WTC11 (cell line): ENCODE results near the gene HOXA7. TPM values are rescaled to one million over a fixed set of nuclear protein-coding genes. Genes with fewer than 3 reads are reported as not detected.
A peak's percentile ranks its signal among the peaks of the same experiment; 100 is the strongest.

Experiments used
- ATAC-seq: fragments of 200-7000 bp; cut with Tn5 transposase; 2 replicates; pipeline ENCODE4 v1.10.0; 2021; ENCODE audit warnings: mild to moderate bottlenecking, moderate library complexity
- CTCF ChIA-PET: fragments of 300-600 bp; sonication (Branson Sonifier 250); formaldehyde crosslinking; loops from one replicate; lab custom pipeline; 2021; ENCODE audit warnings: antibody characterized with exemption; lab: Charles Lee
- POLR2A ChIA-PET: fragments of 350-600 bp; sonication (Branson Sonifier 250); formaldehyde crosslinking; loops from one replicate; lab custom pipeline; 2021; ENCODE audit warnings: antibody characterized with exemption; lab: Charles Lee
- DNase-seq: peaks from one replicate; pipeline ENCODE4 v3.0.0; 2021; ENCODE audit warnings: low spot score
- H3K27ac Mint-ChIP-seq: 2 replicates; pipeline ENCODE4 v1.8.0; 2021; ENCODE audit warnings: mixed read lengths
- H3K27me3 Mint-ChIP-seq: 2 replicates; pipeline ENCODE4 v1.8.0; 2021; ENCODE audit warnings: low read depth, mild to moderate bottlenecking, moderate library complexity, mixed read lengths
- H3K36me3 Mint-ChIP-seq: 2 replicates; pipeline ENCODE4 v1.8.0; 2021; ENCODE audit warnings: mixed read lengths
- H3K4me1 Mint-ChIP-seq: 2 replicates; pipeline ENCODE4 v1.8.0; 2022; ENCODE audit warnings: mixed read lengths
- H3K4me3 Mint-ChIP-seq: 2 replicates; pipeline ENCODE4 v1.8.0; 2021; ENCODE audit warnings: mild to moderate bottlenecking, moderate library complexity, mixed read lengths
- H3K9me3 Mint-ChIP-seq: 2 replicates; pipeline ENCODE4 v1.8.0; 2021; ENCODE audit warnings: mixed read lengths
- ARID4B ChIP-seq: sonication (generic); formaldehyde crosslinking; IDR thresholded peaks from 2 replicates; pipeline ENCODE4 v1.8.0; 2023; ENCODE audit warnings: missing genetic modification reagents, mild to moderate bottlenecking, borderline replicate concordance
- CREM ChIP-seq: sonication (generic); formaldehyde crosslinking; IDR thresholded peaks from 2 replicates; pipeline ENCODE4 v1.8.1; 2022; ENCODE audit warnings: mild to moderate bottlenecking, missing genetic modification reagents, moderate library complexity
- FOXJ3 ChIP-seq: sonication (generic); formaldehyde crosslinking; IDR thresholded peaks from 2 replicates; pipeline ENCODE4 v1.9.0; 2021; ENCODE audit warnings: missing genetic modification reagents, mild to moderate bottlenecking, borderline replicate concordance
- GABPB1 ChIP-seq: sonication (generic); formaldehyde crosslinking; IDR thresholded peaks from 2 replicates; pipeline ENCODE4 v1.8.1; 2023; ENCODE audit warnings: mild to moderate bottlenecking, missing genetic modification reagents
- HMGA2 ChIP-seq: fragments of 250-450 bp; sonication (Bioruptor Pico); IDR thresholded peaks from 2 replicates; pipeline ENCODE4 v1.4.0; 2021; ENCODE audit warnings: mild to moderate bottlenecking, moderate library complexity
- JAZF1 ChIP-seq: fragments of 250-450 bp; sonication (Bioruptor Pico); IDR thresholded peaks from 2 replicates; pipeline ENCODE4 v1.9.0; 2021; ENCODE audit warnings: moderate library complexity, mild to moderate bottlenecking, inconsistent platforms
- NFE2L1 ChIP-seq: sonication (generic); formaldehyde crosslinking; IDR thresholded peaks from 2 replicates; pipeline ENCODE4 v1.8.1; 2023; ENCODE audit warnings: missing genetic modification reagents
- NR1H2 ChIP-seq: sonication (generic); formaldehyde crosslinking; IDR thresholded peaks from 2 replicates; pipeline ENCODE4 v1.9.0; 2021; ENCODE audit warnings: mild to moderate bottlenecking, moderate library complexity, missing genetic modification reagents
- PRDM15 ChIP-seq: sonication (generic); formaldehyde crosslinking; IDR thresholded peaks from 2 replicates; pipeline ENCODE4 v1.8.0; 2022; ENCODE audit warnings: missing genetic modification reagents
- PREB ChIP-seq: sonication (generic); formaldehyde crosslinking; IDR thresholded peaks from 2 replicates; pipeline ENCODE4 v1.8.1; 2022; ENCODE audit warnings: mild to moderate bottlenecking, missing genetic modification reagents, moderate library complexity, borderline replicate concordance
- SMAD3 ChIP-seq: sonication (generic); formaldehyde crosslinking; IDR thresholded peaks from 2 replicates; pipeline ENCODE4 v1.8.0; 2022; ENCODE audit warnings: missing genetic modification reagents, mild to moderate bottlenecking, borderline replicate concordance
- TEAD1 ChIP-seq: sonication (generic); formaldehyde crosslinking; IDR thresholded peaks from 2 replicates; pipeline ENCODE4 v1.8.0; 2022; ENCODE audit warnings: mild to moderate bottlenecking, missing genetic modification reagents
- ZBTB21 ChIP-seq: sonication (generic); formaldehyde crosslinking; IDR thresholded peaks from 2 replicates; pipeline ENCODE4 v1.8.1; 2023; ENCODE audit warnings: mild to moderate bottlenecking, missing genetic modification reagents, borderline replicate concordance
- ZNF416 ChIP-seq: fragments of 250-450 bp; sonication (Bioruptor Pico); IDR thresholded peaks from 2 replicates; pipeline ENCODE4 v1.9.0; 2021; ENCODE audit warnings: mild to moderate bottlenecking, inconsistent platforms
- ZSCAN18 ChIP-seq: fragments of 250-450 bp; sonication (Bioruptor Pico); IDR thresholded peaks from 2 replicates; pipeline ENCODE4 v2.1.2; 2022; ENCODE audit warnings: mild to moderate bottlenecking, moderate library complexity
- total RNA-seq: library from RNA; stranded (reverse); gene quantifications from 3 replicates; pipeline ENCODE4 v1.2.3, GENCODE V29; 2021

Gene HOXA7
- total RNA-seq, 1 experiment from 2014 or later: not detected

GRCh38 chr7:27189997-27190748, 33.7 kb upstream of the HOXA7 start (continued):
- no peak for TF ChIP-seq FOXJ3 (CRISPR knock-in tag)
- TF ChIP-seq ZSCAN18: no peak
- no peak for TF ChIP-seq GABPB1 (CRISPR knock-in tag)
- no peak for TF ChIP-seq TEAD1 (CRISPR knock-in tag)
- no peak for TF ChIP-seq JAZF1 (CRISPR knock-in tag)
- no peak for TF ChIP-seq ZNF416 (CRISPR knock-in tag)

GRCh38 chr7:27189295-27189996, 33.0 kb upstream of the HOXA7 start:
- ChIA-PET CTCF (interaction anchor here (1.2 to 5.5 kb wide), 2 partner anchors 10 to 15 kb away, joined by 3 to 34 read pairs; partner anchors contain the start of gene HOXA10), POLR2A (no interaction called here)
- H3K27me3 Mint-ChIP-seq: peaks cover 100% of the 10 kb centered on the region
- TF ChIP-seq HMGA2 (CRISPR knock-in tag) (no peak), NR1H2 (CRISPR knock-in tag) (no peak), SMAD3 (no peak)
- H3K27ac Mint-ChIP-seq: no peak overlapping the region
- H3K9me3 Mint-ChIP-seq: no peaks in the 10 kb centered on the region
- DNase-seq: no peak
- ATAC-seq: no peak; the same call in 1 of the 2 replicates
- 0 out of 2 replicates have a peak, but pooled peaks cover 3% of the 10 kb centered on the region for H3K36me3 Mint-ChIP-seq
- 0 out of 2 replicates have a peak overlapping the region, but pooled peaks have one; percentile 31 for H3K4me3 Mint-ChIP-seq
- peaks cover 50% of the 10 kb centered on the region for H3K4me1 Mint-ChIP-seq

GRCh38 chr7:27188386-27189294, 32.2 kb upstream of the HOXA7 start:
- ChIA-PET CTCF (interaction anchor here (5.5 kb wide), 1 partner anchor 9 kb away, joined by 34 read pairs; no protein-coding TSS in a partner anchor), POLR2A (interaction anchor here (1.1 kb wide), 1 partner anchor 11 kb away, joined by 3 read pairs; the partner anchor contains the start of gene HOXA13)
- peaks cover 100% of the 10 kb centered on the region for H3K27me3 Mint-ChIP-seq
- no peak overlapping the region for H3K27ac Mint-ChIP-seq
- H3K9me3 Mint-ChIP-seq: no peaks in the 10 kb centered on the region
- ATAC-seq (peak; percentile 5), DNase-seq (peak; percentile 49)
- H3K4me3 Mint-ChIP-seq: peak overlapping the region; percentile 66
- 0 out of 2 replicates have a peak, but pooled peaks cover 3% of the 10 kb centered on the region for H3K36me3 Mint-ChIP-seq
- peaks cover 51% of the 10 kb centered on the region for H3K4me1 Mint-ChIP-seq
- TF ChIP-seq NR1H2 (CRISPR knock-in tag) (no peak), ZBTB21 (CRISPR knock-in tag) (no peak), PRDM15 (CRISPR knock-in tag) (peak; percentile 59), NFE2L1 (CRISPR knock-in tag) (no peak), ARID4B (CRISPR knock-in tag) (no peak), PREB (CRISPR knock-in tag) (no peak), CREM (no peak), JAZF1 (CRISPR knock-in tag) (no peak)
